GM21447 (cell line): Measurements from ENCODE around the gene AVPR1B.

ENCODE experiments used
- ATAC-seq: cut with Tn5 transposase; IDR thresholded peaks from one replicate; pipeline ENCODE4 v1.9.1; 2021; ENCODE audit not compliant: unreplicated experiment

The AVPR1B gene

GRCh38 chr1:206112600-206113301, 4.4 kb downstream of the AVPR1B start:
- no peak for ATAC-seq

GRCh38 chr1:206111271-206111927, 5.8 kb downstream of the AVPR1B start:
- no peak for ATAC-seq

- ATAC-seq, result no peak
Observed at GRCh38 chr1:206110820-206111219, 6.4 kb downstream of the AVPR1B start.

GRCh38 chr1:206110161-206110560, 7.0 kb downstream of the AVPR1B start:
- no peak for ATAC-seq

- ATAC-seq, result no peak
Observed at GRCh38 chr1:206109718-206110117, 7.5 kb downstream of the AVPR1B start.

- ATAC-seq, result no peak
Observed at GRCh38 chr1:206108635-206109034, 8.6 kb downstream of the AVPR1B start.

- no peak for ATAC-seq
Observed at GRCh38 chr1:206107168-206107544, 10.0 kb downstream of the AVPR1B start.

- ATAC-seq, result peak; percentile 57
Observed at GRCh38 chr1:206106328-206107167, 10.6 kb downstream of the AVPR1B start.

- no peak for ATAC-seq
Observed at GRCh38 chr1:206105464-206105995, 11.7 kb downstream of the AVPR1B start.

GRCh38 chr1:206103979-206104378, 13.2 kb downstream of the AVPR1B start:
- ATAC-seq, result no peak

GRCh38 chr1:206102292-206102936, 14.8 kb downstream of the AVPR1B start:
- no peak for ATAC-seq

- no peak for ATAC-seq
Observed at GRCh38 chr1:206101351-206102045, 15.7 kb downstream of the AVPR1B start.

- ATAC-seq, result no peak
Observed at GRCh38 chr1:206100226-206100815, 16.9 kb downstream of the AVPR1B start.

- no peak for ATAC-seq
Observed at GRCh38 chr1:206098242-206098919, 18.8 kb downstream of the AVPR1B start.

GRCh38 chr1:206097381-206097780, 19.8 kb downstream of the AVPR1B start:
- ATAC-seq, result no peak

GRCh38 chr1:206094024-206094423, 23.2 kb downstream of the AVPR1B start:
- ATAC-seq, result no peak

- ATAC-seq, result no peak
Observed at GRCh38 chr1:206089341-206089740, 27.8 kb downstream of the AVPR1B start.

- no peak for ATAC-seq
Observed at GRCh38 chr1:206087091-206087490, 30.1 kb downstream of the AVPR1B start.

GRCh38 chr1:206083750-206084149, 33.4 kb downstream of the AVPR1B start:
- no peak for ATAC-seq
